Left ventricle myocardium superior (tissue), 1 donor: ENCODE measurements around the gene MRTFA. TPM values are rescaled to one million over a fixed set of nuclear protein-coding genes. Genes with fewer than 3 reads are reported as not detected.
A peak's percentile ranks its signal among the peaks of the same experiment; 100 is the strongest.
"Not testable (repeated sequence)": the region's sequence is repeated elsewhere in the genome, so short reads cannot be mapped to it uniquely, and the experiment has no call there.

Experiments
- ATAC-seq: fragments of 200-7000 bp; cut with Tn5 transposase; one replicate; pipeline ENCODE4 v1.9.1; 2020; ENCODE audit warnings: mild to moderate bottlenecking, moderate library complexity
- DNase-seq: peaks from one replicate; pipeline ENCODE4 v3.0.0-alpha.2; 2020
- intact Hi-C: fragments of 100-400 bp; cut with micrococcal nuclease; formaldehyde crosslinking; loops from one replicate; pipeline ENCODE4 v1.11.0; 2022
- total RNA-seq: library from RNA; stranded (reverse); fragmentation: NEBNext Ultra II Directional; extraction: Animal tissue kit (Norgen Biotek cat#: 25700); gene quantifications from one replicate; pipeline ENCODE4 v1.2.1, GENCODE V29; 2021
- donor health status: DM: no; HTN: yes; CAD: no; lungs with severe emphysema.

MRTFA gene
- total RNA-seq, 1 donor from 2014 or later: 32.5 TPM

DNA sequence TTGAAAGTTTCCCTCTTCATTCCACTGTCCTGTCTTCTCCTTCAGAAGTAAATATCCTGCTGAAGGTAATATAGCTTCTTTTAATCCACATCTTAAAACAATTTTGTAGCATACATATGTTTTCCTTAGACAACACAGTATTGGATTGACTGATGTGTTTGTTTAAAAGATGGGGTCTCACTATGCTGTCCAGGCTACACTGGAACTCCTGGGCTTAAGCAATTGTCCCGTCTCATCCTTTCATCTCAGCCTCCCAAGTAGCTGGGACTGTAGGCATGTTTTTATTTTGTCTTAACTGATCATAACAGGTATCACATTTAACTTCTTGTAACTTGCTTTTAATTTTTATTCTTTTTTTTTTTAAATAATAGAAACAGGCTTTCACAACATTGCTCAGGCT, 55.9 kb downstream of the MRTFA start:
- DNase-seq: no peak
- intact Hi-C loops: no loop called here
- no peak for ATAC-seq

DNA sequence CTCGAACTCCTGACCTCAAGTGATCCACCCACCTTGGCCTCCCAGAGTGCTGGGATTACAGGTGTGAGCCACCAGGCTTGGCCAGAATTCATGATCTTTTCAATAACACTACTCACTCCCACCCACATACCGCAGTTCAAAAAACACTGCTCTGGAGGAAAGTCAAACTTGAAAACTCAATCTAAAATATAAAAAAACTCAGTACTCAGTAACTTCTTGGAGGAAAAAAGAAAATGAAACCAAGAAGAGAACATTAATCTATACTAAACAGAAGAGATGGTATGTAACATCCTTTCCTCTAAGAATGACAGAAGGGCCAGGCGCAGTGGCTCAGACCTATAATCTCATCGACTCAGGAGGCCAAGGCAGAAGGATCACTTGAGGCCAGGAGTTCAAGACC, 58.3 kb downstream of the MRTFA start:
- ATAC-seq (no peak), DNase-seq (no peak)
- intact Hi-C loops: no loop called here

DNA sequence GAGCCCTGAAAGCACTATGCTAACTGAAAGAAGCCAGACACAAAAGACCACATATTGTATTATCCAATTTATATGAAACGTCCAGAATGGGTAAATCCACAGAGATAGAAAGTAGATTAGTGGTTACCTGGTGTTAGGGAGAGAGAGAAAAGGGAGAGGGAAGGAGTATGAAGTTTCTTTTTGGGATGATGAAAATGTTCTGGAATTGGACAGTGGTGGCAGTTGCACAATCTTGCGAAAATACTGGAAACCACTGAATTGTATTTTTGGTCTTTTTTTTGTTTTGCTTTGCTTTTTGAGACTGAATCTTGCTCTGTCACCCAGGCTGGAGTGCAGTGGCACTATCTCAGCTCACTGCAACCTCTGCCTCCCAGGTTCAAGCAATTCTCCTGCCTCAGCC, 63.5 kb downstream of the MRTFA start:
- DNase-seq (no peak), ATAC-seq (peak; percentile 45)
- intact Hi-C loops: no loop called here

DNA sequence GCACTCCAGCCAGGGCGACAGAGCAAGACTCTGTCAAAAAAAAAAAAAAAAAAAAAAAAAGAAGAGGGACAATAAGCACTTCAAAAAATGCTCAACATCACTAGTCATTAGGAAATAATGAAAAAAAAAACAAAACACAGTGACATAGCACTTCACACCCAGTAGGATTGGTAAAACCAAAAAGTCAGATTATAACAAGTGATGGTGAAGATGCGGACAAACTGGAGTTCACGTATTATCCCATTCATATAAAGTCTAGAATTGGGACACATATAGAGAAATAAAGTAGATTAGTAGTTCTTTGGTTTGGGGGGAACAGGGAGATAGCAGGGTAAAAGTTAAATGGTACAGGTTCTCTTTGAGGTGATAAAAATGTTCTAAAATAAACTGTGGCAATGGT, 64.6 kb downstream of the MRTFA start:
- ATAC-seq: no peak
- intact Hi-C loops: no loop called here

DNA sequence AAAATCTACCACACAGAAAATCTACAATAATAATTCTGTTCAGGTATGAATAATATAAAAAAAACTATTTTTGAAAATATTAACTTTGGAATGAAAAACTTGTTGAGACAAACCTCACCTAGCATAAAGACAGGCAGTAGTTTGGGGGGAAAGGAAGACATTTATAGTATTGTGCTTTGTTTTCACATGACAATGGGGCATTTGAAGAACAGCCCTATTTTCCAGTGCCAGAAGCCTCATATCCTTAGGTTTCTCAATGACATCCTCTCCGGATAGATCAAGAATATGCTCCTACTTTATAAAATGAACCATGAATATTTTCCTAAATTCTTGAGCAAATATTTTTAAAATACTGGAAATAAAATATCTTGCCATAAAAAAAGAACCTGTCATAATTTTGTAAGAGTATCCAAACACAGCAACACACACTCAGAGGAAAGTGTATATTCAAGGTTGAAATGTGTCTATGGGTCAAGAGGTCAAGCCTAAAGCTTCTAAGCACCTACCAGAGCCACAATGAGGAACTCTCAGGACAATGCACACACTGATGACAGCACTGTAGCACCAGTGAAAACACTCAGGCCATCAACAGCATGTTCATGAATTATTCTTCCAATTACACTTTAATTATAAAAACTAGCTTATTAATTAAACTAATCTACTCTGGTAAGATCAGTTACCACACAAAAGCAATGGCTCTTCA, 68.7 kb downstream of the MRTFA start:
- DNase-seq (no peak), ATAC-seq (no peak)
- intact Hi-C loops: no loop called here

More for the DNA sequence above, 64.6 kb downstream of the MRTFA start:
- no peak for DNase-seq

- DNase-seq (no peak), ATAC-seq (no peak)
- intact Hi-C loops: no loop called here
These were observed 69.4 kb downstream of the MRTFA start for GRCh38 chr22:40567106-40567505.

DNA sequence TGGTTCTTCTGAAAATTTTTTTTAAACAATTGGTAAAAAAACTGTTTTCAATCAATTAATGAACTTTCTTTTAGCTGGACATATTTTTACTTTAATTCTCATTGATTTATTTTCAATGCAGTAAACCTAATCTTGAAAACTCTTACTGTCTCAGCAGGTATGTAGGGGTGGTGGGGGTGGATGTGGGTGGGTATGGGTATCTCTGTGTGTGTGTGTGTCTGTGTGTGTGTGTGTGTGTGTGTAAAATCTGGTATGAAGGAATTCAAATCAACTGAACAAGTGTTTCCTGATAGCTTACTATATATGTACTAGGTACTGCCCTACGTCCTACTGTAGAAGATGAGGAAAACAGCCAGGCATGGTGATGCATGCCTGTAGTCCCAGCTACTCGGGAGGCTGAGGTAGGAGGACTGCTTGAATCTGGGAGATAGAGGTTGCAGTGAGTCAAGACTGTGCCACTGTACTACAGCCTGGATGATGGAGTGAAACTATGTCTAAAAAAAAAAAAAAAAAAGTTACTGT, 75.5 kb downstream of the MRTFA start:
- no peak for ATAC-seq
- no peak for DNase-seq
- intact Hi-C loops: no loop called here

GRCh38 chr22:40560551-40560950, 76.0 kb downstream of the MRTFA start:
- ATAC-seq (no peak), DNase-seq (no peak)
- intact Hi-C loops: no loop called here

GRCh38 chr22:40557972-40558371, 78.5 kb downstream of the MRTFA start:
- ATAC-seq (no peak), DNase-seq (no peak)
- intact Hi-C loops: no loop called here

DNA sequence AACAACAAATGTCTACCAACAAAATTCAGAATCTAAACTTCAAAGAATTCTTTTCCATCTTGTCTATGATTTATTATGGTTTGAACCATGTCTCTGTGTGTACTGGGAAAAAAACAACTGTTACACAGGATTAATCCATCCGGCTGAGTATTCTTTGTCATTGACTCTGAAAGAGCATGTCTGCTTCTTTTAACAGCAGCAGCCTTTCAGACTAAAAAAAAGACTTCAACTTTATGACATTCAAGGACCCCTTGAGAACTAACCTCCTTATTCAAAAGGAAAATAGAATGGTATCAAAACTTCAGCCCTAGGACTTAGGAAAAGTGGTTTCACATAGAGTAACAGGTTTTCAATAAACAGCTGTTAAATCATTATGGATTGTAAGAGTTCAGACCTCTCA, 79.9 kb downstream of the MRTFA start:
- intact Hi-C loops: no loop called here
- ATAC-seq (no peak), DNase-seq (no peak)

GRCh38 chr22:40554023-40554422, 82.5 kb downstream of the MRTFA start:
- intact Hi-C loops, DNase-seq, ATAC-seq: not testable (repeated sequence)

DNA sequence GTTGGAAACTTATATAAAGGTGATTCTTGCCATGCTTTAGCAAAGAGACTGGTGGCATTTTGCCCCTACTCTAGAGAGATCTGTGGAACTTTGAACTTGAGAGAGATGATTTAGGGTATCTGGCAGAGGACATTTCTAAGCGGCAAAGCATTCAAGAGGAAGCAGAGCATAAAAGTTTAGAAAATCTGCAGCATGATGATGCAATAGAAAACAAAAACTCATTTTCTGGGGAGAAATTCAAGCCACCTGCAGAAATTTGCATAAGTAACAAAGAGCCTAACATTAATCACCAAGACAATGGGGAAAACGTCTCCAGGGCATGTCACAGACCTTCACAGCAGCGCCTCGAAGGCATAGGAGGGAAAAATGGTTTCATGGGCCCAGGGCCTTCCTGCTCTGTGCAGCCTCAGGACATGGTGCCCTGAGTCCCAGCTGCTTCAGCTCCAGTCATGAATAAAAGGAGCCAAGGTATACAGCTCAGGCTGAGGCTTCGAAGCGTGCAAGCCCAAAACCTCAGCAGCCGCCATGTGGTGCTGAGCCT, 83.4 kb downstream of the MRTFA start:
- DNase-seq (no peak), ATAC-seq (no peak)
- intact Hi-C loops: no loop called here

DNA sequence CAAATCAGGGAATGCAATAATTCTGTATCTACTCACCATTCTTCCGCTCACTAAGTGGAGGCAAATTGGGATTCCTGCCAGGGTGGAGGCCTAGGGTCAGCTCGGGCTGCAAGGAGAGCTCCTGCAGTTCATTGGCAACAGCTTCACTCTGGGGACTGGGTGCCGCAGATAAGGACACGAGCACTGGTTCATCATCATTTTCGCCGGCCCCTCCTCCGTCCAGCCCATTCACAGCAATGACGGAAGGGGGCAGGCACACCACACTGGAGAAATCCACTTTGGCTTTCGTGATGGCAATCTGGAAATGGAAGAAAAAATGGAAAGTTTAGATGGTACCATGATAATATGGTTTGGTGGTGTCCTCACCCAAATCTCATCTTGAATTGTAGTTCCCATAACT, 84.4 kb downstream of the MRTFA start:
- peak; percentile 97 for ATAC-seq
- intact Hi-C loops: no loop called here
- DNase-seq: peak; percentile 74

DNA sequence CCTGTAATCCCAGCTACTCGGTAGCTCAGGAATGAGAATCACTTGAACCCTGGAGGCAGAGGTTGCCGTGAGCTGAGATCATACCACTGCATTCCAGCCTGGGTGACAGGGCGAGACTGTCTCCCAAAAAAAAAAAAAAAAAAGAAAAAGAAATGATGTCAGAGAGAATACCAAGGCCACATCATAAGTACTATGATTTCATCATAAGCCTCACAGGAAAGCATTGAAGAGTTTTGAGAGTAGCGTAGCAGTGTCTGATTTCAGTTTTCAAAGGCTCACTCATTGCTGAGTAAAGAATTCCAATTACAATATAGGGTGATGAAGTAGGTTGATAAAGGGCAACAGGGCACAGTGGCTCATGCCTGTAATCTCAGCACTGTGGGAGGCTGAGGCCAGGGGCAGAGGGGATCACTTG, 88.8 kb downstream of the MRTFA start:
- ATAC-seq (no peak), DNase-seq (no peak)

DNA sequence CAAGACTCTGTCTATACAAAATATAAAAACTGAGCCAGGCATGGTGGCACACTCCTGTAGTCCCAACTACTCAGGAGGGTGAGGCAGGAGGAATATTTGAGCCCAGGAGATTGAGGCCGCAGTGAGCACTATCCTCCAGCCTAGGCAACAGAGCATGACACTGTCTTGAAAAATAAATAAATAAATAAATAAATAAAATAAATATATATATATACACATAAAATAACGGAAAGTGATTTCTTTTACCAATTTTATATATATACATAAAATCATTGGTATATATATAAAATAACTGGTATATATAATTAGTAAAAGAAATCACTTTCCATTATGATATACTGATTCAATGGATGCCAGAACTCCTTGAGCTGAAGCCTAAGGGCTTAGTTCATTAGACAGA, 91.8 kb downstream of the MRTFA start:
- DNase-seq: no peak
- intact Hi-C loops: no loop called here
- ATAC-seq: no peak

More for the DNA sequence above, 88.8 kb downstream of the MRTFA start:
- intact Hi-C loops: no loop called here

GRCh38 chr22:40542821-40543540, 93.5 kb downstream of the MRTFA start:
- intact Hi-C loops: no loop called here
- no peak for ATAC-seq
- DNase-seq: no peak

DNA sequence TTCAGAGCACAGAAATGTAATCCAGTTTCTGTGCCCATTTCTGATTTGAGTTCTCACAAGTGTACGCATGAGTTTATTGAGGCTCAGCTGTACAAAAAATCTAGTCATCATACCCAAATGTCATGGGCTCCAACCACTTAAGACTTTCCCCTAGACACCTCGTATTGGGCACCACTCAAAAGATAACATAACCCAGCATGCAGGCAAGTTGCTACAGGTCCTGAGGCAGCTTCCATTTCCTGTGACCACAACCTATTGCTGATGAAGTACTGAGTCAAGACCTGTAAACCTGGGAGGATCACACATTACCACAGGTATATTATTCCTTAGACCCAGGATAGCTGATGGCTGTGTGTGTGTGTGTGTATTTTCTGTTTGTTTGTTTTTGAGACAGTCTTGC, 95.2 kb downstream of the MRTFA start:
- no peak for ATAC-seq
- intact Hi-C loops: no loop called here
- DNase-seq: no peak

GRCh38 chr22:40540265-40540664, 96.3 kb downstream of the MRTFA start:
- ATAC-seq (no peak), DNase-seq (no peak)
- intact Hi-C loops: no loop called here

GRCh38 chr22:40536149-40536548, 100.4 kb downstream of the MRTFA start:
- DNase-seq: not testable (repeated sequence)

GRCh38 chr22:40535642-40536041, 100.9 kb downstream of the MRTFA start:
- intact Hi-C loops: no loop called here
- no peak for ATAC-seq

More at GRCh38 chr22:40536149-40536548, 100.4 kb downstream of the MRTFA start:
- intact Hi-C loops, ATAC-seq: not testable (repeated sequence)

GRCh38 chr22:40535189-40535512, 101.4 kb downstream of the MRTFA start:
- no peak for DNase-seq
- ATAC-seq: no peak
- intact Hi-C loops: no loop called here

More at GRCh38 chr22:40535642-40536041, 100.9 kb downstream of the MRTFA start:
- DNase-seq: no peak
